HG03159 (cell line): ENCODE data around the gene CEP83.

Experiments used
- ATAC-seq: cut with Tn5 transposase; IDR thresholded peaks from one replicate; pipeline ENCODE4 v1.9.1; 2021; ENCODE audit warnings: mild to moderate bottlenecking, moderate library complexity; ENCODE audit not compliant: unreplicated experiment

Gene CEP83

DNA sequence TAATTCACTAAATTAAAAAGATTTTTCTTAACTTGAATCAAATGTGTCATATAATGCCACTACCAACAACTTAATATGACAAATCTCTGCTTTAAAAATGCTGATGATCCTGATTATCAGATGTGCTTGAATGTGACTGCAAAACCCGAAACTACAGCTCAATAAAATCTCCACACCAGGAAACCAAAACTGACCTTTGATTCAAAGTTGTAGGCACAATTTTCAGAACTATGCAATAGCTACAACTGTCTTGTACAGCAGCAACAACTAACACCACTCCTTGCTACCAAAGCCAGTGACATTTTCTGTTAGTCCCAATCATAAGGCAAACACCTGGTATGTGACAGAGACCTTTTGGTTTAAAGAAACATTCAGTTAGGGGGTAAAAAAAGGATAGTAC, 147.3 kb downstream of the CEP83 start:
- no peak for ATAC-seq

DNA sequence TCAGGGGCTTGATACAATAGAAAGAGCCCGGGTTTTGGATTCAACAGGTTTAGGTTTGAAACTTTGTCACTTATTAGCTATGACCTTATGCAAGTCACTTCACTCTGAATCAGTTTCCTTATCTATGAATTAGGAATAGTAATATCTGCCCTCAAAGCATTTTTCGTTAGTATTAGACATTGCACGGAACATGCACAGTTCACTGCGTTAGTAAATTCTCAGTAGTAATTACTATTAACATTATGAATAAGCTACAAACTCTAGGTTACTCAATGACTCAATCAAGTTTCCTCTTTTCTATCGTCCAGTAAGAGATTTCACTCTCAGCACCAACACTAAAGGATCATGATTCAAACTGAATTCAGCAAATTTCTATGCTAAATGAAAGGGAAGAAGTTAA, 150.3 kb downstream of the CEP83 start:
- ATAC-seq, result peak; percentile 83

GRCh38 chr12:94308612-94309011, 151.1 kb downstream of the CEP83 start:
- no peak for ATAC-seq

DNA sequence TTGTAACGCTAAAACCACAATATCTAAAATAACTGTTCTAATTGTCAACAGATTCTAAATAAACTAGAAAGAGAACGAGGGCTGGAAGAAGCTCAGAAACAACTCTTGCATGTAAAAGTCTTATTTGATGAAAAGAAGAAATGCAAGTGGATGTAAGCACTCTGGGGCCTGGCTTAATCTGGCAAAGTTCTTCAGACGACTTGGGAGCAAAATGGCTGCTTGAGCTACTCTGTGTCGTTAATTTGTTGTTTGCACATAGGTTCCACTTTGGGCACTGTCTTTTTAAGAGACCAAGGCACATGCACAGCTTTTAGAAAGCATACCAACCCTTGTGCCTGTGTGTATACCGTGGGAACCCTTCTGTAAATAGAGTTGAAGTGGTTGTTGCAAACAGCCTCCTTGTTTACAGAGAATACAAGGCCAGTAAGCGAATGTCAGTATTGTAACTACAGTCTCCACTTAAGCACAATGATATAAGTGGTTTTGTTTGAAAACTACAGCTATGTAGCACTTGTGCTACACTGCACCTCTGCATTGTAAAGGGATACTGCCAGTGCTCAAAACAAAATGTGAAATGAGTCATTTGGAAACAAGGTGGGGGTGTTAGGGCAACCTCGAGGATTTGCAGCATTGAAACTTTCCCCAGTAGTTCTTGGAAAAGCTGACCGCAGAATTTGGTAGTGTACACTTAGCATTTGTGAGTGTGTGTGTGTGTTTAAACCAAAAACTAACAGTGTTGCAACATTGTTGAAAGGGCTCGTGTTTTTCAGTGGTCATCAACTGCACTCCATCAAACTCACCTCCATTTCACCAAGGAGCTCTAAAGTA, 154.3 kb downstream of the CEP83 start:
- ATAC-seq, result peak; percentile 43

DNA sequence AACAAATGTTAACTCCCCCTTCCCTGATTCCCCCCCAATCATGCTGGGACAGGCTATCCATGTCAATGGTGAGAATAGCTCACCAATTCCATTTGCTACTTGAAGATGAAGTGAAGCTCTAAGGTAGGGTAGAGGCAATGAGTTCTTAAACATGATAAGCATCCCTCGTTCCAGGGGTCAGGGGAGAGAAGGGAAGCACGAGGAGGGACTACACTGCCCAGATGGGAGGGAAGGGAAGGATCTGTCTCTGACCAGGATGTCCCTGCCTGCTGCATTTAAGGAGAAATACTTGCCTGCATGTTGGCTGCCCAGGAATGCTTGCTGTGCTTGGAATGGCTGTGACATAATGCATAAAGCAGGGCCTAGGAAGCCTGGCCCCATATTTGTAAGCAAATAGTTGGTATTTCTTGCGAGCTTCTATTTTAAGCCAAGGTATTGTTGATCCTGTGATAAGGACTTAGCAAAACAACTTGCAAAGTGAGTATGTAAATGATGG, 155.1 kb downstream of the CEP83 start:
- ATAC-seq, result no peak

GRCh38 chr12:94304012-94304411, 155.7 kb downstream of the CEP83 start:
- no peak for ATAC-seq

- no peak for ATAC-seq
Measured at GRCh38 chr12:94299846-94300245, 159.8 kb downstream of the CEP83 start.

- no peak for ATAC-seq
Measured at GRCh38 chr12:94297876-94298505, 161.7 kb downstream of the CEP83 start.

GRCh38 chr12:94297096-94297699, 162.5 kb downstream of the CEP83 start:
- ATAC-seq, result no peak

DNA sequence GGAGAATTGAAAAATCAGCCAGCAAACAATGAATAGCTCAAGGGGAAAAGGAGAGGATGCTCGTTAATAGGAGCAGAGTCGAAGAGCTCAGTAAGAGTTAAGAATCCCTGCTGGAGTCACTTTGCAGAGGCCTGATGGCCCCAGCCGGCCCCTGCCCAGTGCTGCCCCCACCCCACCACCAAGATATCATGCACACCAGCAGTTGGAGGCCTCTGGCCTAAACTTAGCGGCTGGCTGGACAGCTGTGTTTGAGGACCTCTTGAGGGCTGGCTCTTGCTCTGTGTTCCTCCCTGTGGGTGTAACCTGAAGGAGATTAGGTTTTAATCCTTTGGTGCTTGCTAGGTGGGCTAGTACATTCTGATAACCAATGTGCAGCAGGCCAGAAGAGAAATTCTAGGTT, 169.3 kb downstream of the CEP83 start:
- no peak for ATAC-seq

DNA sequence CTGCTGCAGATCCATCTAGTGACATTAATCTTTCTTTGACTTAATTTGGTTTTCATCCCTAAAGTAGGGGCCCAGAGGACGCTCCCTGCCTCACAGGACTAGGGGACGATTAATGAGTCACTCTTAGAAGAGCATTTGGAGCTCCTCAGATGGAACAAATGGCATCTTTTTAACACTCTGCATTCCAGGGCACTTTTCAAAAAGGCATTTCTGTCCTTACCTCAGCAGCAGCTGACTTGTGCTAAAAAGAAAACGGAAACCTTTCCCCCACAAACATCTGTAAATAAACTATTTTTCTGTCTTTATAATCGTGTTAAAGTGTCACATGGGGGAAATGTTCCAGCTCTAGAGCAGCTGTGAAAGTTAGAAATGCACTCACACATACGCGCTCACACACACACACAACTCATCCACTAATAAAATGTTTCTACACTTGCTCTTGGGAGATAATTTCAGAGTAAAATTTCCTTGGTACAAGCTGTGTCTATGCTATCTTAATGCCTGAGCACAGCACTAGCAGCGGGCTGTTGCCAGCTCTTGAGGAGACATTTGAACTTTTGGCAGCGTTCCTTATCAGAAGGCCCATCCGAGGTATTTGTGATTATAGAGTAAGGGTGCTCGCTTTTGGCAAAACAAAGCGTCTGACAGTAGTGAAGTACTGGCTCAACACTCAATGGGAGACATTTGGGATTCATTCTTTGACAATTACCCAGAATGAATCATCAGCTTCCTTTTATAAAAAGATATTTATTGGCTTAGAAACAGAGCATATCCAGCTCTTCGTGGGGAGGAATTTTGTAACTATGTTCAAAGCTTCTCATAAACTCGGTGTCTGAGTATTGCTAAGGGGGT, 170.0 kb downstream of the CEP83 start:
- ATAC-seq, result no peak

- no peak for ATAC-seq
Measured at GRCh38 chr12:94287245-94287628, 172.4 kb downstream of the CEP83 start.

- ATAC-seq, result no peak
Measured at GRCh38 chr12:94286583-94287244, 173.0 kb downstream of the CEP83 start.

DNA sequence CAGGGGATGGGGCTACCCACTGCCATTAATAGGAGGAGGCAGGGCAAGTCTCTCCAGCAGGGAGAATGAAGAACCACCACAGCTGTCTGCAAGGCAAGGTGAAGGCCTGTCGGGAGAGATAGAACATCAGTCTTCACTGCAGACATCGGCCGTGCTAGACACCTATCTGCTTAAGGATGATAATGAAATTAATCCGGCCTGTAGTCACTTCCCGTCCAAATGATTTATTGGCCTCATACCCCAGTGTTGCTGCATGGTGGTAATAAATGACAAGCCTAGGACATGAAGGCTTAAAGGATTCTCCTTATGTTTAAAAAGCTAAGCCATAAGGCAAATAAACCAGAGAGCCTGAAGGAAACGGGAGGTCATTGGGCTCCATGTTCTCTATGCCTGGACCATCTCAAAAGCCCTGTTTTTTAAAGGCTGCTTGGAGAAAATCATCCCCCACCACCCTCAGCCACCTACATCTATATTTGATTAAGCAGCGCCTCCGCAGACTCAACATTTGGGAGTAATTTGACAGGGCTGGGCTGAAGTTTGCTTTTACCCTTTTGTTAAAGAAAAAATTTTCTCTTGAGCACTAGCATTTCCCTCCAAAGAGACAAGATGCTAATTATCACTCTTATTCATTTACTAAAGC, 173.6 kb downstream of the CEP83 start:
- ATAC-seq, result no peak

DNA sequence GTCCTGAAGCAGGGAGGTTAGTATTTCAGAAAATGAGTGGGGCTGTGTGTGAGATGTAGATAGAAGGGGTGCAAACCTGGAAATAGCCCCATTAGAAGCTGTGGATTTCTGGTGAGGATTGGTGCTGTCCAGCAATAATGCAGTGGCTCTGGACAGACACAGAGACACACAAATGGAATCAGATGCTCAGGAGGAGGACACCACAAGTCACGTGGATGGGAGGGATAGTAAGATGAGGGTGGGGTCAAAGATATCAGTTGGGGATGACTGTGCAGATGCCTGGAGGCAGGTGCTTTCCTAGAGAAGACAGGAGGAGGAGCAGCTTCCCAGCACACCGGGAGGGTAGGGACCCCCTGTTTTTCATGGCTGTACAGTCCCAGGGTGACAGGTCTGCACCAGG, 174.8 kb downstream of the CEP83 start:
- ATAC-seq, result no peak

DNA sequence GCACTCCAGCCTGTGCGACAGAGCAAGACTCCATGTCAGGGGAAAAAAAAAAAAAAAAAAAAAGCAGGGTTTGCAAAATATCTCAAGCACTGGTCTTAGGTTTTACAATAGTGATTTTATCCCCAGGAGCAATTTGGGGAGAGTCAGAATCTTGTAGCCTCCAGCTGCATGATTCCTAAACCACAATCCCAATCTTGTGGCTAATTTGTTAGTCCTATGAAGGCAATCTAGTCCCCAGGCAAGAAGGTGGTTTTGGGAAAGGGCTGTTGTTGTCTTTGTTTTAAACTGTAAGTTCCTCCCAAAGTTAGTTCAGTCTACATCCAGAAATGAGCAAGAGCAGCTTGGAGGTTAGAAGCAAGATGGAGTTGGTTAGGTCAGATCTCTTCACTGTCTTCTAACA, 175.6 kb downstream of the CEP83 start:
- ATAC-seq, result no peak

DNA sequence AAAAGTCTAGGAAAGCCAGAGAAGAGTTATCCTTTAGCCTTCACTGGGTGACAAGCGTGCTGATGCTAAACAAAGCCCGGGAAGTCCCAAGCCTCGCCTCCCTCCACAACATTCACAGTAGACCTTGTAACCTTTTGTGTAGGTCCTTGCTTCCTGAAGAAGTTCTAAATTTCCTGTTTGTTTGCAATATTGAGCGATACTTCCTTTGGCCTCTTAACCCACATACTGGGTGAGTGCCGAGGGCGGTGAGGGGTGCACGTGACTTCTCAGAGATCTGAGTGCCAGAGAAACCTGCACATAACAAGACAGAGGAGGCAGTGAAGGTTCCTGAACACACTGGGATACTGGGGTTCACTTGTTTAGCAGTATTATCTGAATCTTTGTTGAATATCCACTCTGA, 177.0 kb downstream of the CEP83 start:
- ATAC-seq, result no peak

- no peak for ATAC-seq
Measured at GRCh38 chr12:94280063-94280462, 179.6 kb downstream of the CEP83 start.

GRCh38 chr12:94277426-94278000, 182.2 kb downstream of the CEP83 start:
- ATAC-seq, result no peak

DNA sequence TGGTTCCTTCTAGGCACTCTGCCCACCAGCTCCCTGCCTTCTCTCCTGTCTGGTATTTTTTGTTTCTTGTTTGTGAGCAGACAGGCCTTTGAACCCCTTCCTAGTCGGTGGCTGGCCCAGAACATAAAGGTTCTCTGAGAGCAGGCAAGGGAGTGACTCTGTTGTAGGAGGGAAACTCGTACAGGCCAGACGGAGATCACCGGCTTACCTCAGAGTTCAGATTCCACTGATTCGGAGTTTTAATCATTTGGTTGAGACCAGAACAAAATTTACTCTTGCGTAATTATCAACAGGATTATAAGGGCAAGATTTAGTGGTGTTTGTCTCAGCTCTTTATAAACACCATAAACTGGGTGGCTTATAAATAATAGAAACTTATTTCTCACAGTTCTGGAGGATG, 182.9 kb downstream of the CEP83 start:
- ATAC-seq, result no peak
